SK-N-SH (cell line): Measurements from ENCODE around the gene GPS2. TPM values are rescaled to one million over a fixed set of nuclear protein-coding genes. Genes with fewer than 3 reads are reported as not detected.

Experiments used
- CTCF ChIA-PET: fragments of 300-600, 350-600 bp; formaldehyde crosslinking; extraction: SDS; loops from one replicate; lab custom pipeline; 2021; lab: Yijun Ruan, JAX
- POLR2A ChIA-PET: fragments of 350-600 bp; sonication (Branson Sonifier 250); formaldehyde crosslinking; extraction: SDS; loops from one replicate; lab custom pipeline; 2020; ENCODE audit warnings: antibody characterized with exemption, inconsistent platforms; lab: Yijun Ruan, JAX
- DNase-seq: peaks from one replicate; pipeline ENCODE4 v3.0.0; 2012
- H2AFZ ChIP-seq: fragments of 200-600 bp; sonication (generic); 2 replicates; pipeline ENCODE4 v1.8.1; 2016; ENCODE audit warnings: antibody characterized with exemption, mild to moderate bottlenecking, low read depth
- H3F3A ChIP-seq: fragments of 200-600 bp; sonication (generic); replicated peaks from 2 replicates; pipeline ENCODE3; 2016; ENCODE audit warnings: antibody characterized with exemption, mild to moderate bottlenecking; ENCODE audit not compliant: insufficient read depth
- H3K27ac ChIP-seq, 2 experiments: fragments of 200-500 bp in 1 of 2; fragments of 200-600 bp in 1 of 2; sonication (Bioruptor generic) in 1 of 2; sonication (generic), shearing (Covaris generic) in 1 of 2; 2 replicates each; pipeline versions ENCODE4 v1.5.1 to v1.6.1; 2014 to 2016; ENCODE audit warnings: low read depth in 2 of 2, inconsistent platforms in 1 of 2, low read length in 1 of 2, mild to moderate bottlenecking in 1 of 2, mixed read lengths in 1 of 2
- H3K27me3 ChIP-seq: fragments of 200-600 bp; sonication (generic), shearing (Covaris generic); 2 replicates; pipeline ENCODE4 v1.6.1; 2016; ENCODE audit warnings: mixed run types; ENCODE audit not compliant: insufficient read depth
- H3K36me3 ChIP-seq, 2 experiments: fragments of 200-500 bp in 1 of 2; fragments of 200-600 bp in 1 of 2; sonication (Bioruptor generic) in 1 of 2; sonication (generic) in 1 of 2; replicated peaks in 1 of 2; 2 replicates each; pipeline versions ENCODE3 to v1.5.1; 2014 to 2016; ENCODE audit warnings: low read length in 1 of 2, mild to moderate bottlenecking in 1 of 2; ENCODE audit not compliant: insufficient read depth in 2 of 2, control insufficient read depth in 1 of 2
- H3K4me1 ChIP-seq, 2 experiments: fragments of 200-500 bp in 1 of 2; fragments of 200-600 bp in 1 of 2; sonication (Bioruptor generic) in 1 of 2; sonication (generic), shearing (Covaris generic) in 1 of 2; 2 replicates each; pipeline versions ENCODE4 v1.5.1 to v1.6.1; 2014 to 2016; ENCODE audit warnings: low read depth in 1 of 2, low read length in 1 of 2, mixed run types in 1 of 2; ENCODE audit not compliant: insufficient read depth in 2 of 2, control insufficient read depth in 1 of 2
- H3K4me2 ChIP-seq: fragments of 200-600 bp; sonication (generic), shearing (Covaris generic); 2 replicates; pipeline ENCODE4 v1.6.1; 2017; ENCODE audit warnings: mixed run types
- H3K4me3 ChIP-seq, 2 experiments: fragments of 200-500 bp in 1 of 2; fragments of 200-600 bp in 1 of 2; sonication (Bioruptor generic) in 1 of 2; sonication (generic), shearing (Covaris generic) in 1 of 2; 2 replicates each; pipeline versions ENCODE4 v1.5.1 to v1.8.1; 2014 to 2016; ENCODE audit warnings: low read depth in 2 of 2, inconsistent platforms in 1 of 2, low read length in 1 of 2, mild to moderate bottlenecking in 1 of 2, mixed read lengths in 1 of 2, moderate library complexity in 1 of 2
- H3K79me2 ChIP-seq: fragments of 200-600 bp; sonication (generic); 2 replicates; pipeline ENCODE4 v1.8.1; 2017; ENCODE audit warnings: mild to moderate bottlenecking; ENCODE audit not compliant: insufficient read depth
- H3K9ac ChIP-seq: fragments of 200-600 bp; sonication (generic); 2 replicates; pipeline ENCODE4 v1.6.1; 2017; ENCODE audit warnings: mixed run types
- H3K9me2 ChIP-seq: fragments of 200-600 bp; sonication (generic); 2 replicates; pipeline ENCODE4 v1.6.1; 2017; ENCODE audit warnings: mixed run types
- H3K9me3 ChIP-seq: fragments of 200-600 bp; sonication (generic); 2 replicates; pipeline ENCODE4 v1.6.1; 2017; ENCODE audit warnings: mixed run types, mild to moderate bottlenecking, moderate library complexity
- H4K20me1 ChIP-seq: fragments of 200-600 bp; sonication (generic); 2 replicates; pipeline ENCODE4 v1.6.1; 2017; ENCODE audit warnings: mild to moderate bottlenecking, mixed run types; ENCODE audit not compliant: insufficient read depth
- CTCF ChIP-seq: fragments of 200-600 bp; sonication (generic); IDR thresholded peaks from 2 replicates; pipeline ENCODE4 v1.6.1; 2017; ENCODE audit warnings: antibody characterized with exemption, mild to moderate bottlenecking, moderate library complexity
- EP300 ChIP-seq, 2 experiments: IDR thresholded peaks; 2 replicates each; pipeline versions ENCODE4 v1.4.0 to v1.6.1; 2012; ENCODE audit warnings: borderline replicate concordance in 1 of 2, low read depth in 1 of 2, low read length in 1 of 2
- GABPA ChIP-seq: IDR thresholded peaks from 2 replicates; pipeline ENCODE4 v1.4.0; 2012; ENCODE audit warnings: low read depth, mild to moderate bottlenecking
- JUND ChIP-seq: IDR thresholded peaks from 2 replicates; pipeline ENCODE4 v1.4.0; 2012
- MEF2A ChIP-seq: IDR thresholded peaks from 2 replicates; pipeline ENCODE4 v1.4.0; 2012; ENCODE audit warnings: low read depth, borderline replicate concordance
- NFIC ChIP-seq: IDR thresholded peaks from 2 replicates; pipeline ENCODE4 v1.4.0; 2012; ENCODE audit warnings: borderline replicate concordance
- POLR2AphosphoS5 ChIP-seq: IDR thresholded peaks from 2 replicates; pipeline ENCODE4 v1.6.1; 2012; ENCODE audit warnings: low read depth, low read length
- RAD21 ChIP-seq: IDR thresholded peaks from 2 replicates; pipeline ENCODE4 v1.6.1; 2012; ENCODE audit warnings: mild to moderate bottlenecking, low read length
- RCOR1 ChIP-seq: fragments of 150-350 bp; IDR thresholded peaks from 2 replicates; pipeline ENCODE4 v1.6.1; 2017; ENCODE audit warnings: antibody characterized with exemption, low read length
- RFX5 ChIP-seq: IDR thresholded peaks from 2 replicates; pipeline ENCODE4 v1.6.1; 2012; ENCODE audit warnings: mild to moderate bottlenecking, improper control_type of control experiment, low read length
- SIN3A ChIP-seq: IDR thresholded peaks from 2 replicates; pipeline ENCODE4 v1.6.1; 2012; ENCODE audit warnings: low read depth, mild to moderate bottlenecking, low read length, moderate library complexity, borderline replicate concordance
- SMC3 ChIP-seq: IDR thresholded peaks from 2 replicates; pipeline ENCODE4 v1.6.1; 2012; ENCODE audit warnings: low read depth, low read length, improper control_type of control experiment
- TCF12 ChIP-seq: IDR thresholded peaks from 2 replicates; pipeline ENCODE4 v1.4.0; 2012
- TEAD4 ChIP-seq: IDR thresholded peaks from 2 replicates; pipeline ENCODE4 v1.4.0; 2012; ENCODE audit warnings: mild to moderate bottlenecking, borderline replicate concordance; ENCODE audit not compliant: insufficient read depth
- WGBS: methylation state at CpG from one replicate; pipeline ENCODE4 v1.1.6; 2017; ENCODE audit warnings: low lambda C conversion rate; 5-methylcytosine and 5-hydroxymethylcytosine counted together
- polyA plus RNA-seq, 3 experiments: library from polyadenylated mRNA; depleted of rRNA; stranded (reverse); fragments of >200 nt; gene quantifications; 2 replicates each; pipeline ENCODE4 v1.2.3, GENCODE V29; 2012
- TF ChIP-seq, protein P1 (sequence below): IDR thresholded peaks from 2 replicates; pipeline ENCODE4 v1.4.0; 2012; ENCODE audit warnings: low read depth, borderline replicate concordance
- TF ChIP-seq, protein P2 (sequence below): IDR thresholded peaks from 2 replicates; pipeline ENCODE4 v1.6.1; 2012; ENCODE audit warnings: mild to moderate bottlenecking, low read depth, low read length, moderate library complexity

The GPS2 gene
- polyA plus RNA-seq, 1 of the 3 experiments (the other 2 are of a cell fraction): 102 TPM

DNA sequence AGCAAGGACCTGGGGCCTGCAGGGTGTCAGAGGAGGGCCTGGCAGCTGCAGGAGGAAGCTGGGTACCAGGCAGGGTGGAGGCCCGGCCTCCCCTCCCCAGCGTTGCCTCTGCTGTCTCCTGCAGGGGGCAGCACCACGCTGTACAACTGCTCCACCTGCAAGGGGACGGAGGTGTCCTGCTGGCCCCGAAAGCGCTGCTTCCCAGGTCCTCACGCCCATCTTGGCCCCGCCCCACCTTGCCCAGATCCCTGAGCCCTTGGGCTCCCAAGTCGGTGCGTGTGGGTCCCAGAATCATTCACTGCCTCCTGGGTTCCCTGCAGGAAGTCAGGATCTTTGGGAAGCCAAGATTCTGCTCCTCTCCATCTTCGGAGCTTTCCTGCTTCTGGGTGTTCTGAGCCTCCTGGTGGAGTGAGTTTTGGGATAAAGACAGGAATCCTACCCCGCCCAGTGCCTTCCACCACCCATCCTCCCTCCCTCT lies 41.0 kb upstream of the GPS2 start:
- H3K27ac ChIP-seq: no peak overlapping the region; a peak in 1 of 4 replicates
- no peaks in the 10 kb centered on the region for H3K9me3 ChIP-seq
- no peaks in the 10 kb centered on the region for H3K36me3 ChIP-seq
- no peaks in the 10 kb centered on the region for H3K9me2 ChIP-seq
- H3K27me3 ChIP-seq: no peaks in the 10 kb centered on the region
- peak; percentile 91 for DNase-seq
- no peaks in the 10 kb centered on the region for H4K20me1 ChIP-seq
- TF ChIP-seq GABPA: no peak
- TF ChIP-seq SIN3A: 0 out of 2 replicates have a peak, but pooled peaks have one; percentile 46
- TF ChIP-seq CTCF: peak; percentile 82
- peak; percentile 86 for TF ChIP-seq RAD21
- no peak for TF ChIP-seq TCF12
- TF ChIP-seq RFX5: no peak
- TF ChIP-seq SMC3: peak; percentile 76
- TF ChIP-seq, protein P1, sequence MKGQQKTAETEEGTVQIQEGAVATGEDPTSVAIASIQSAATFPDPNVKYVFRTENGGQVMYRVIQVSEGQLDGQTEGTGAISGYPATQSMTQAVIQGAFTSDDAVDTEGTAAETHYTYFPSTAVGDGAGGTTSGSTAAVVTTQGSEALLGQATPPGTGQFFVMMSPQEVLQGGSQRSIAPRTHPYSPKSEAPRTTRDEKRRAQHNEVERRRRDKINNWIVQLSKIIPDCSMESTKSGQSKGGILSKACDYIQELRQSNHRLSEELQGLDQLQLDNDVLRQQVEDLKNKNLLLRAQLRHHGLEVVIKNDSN: no peak
- TF ChIP-seq, all 33 proteins: peak for 4
- H3K79me2 ChIP-seq: peaks cover 29% of the 10 kb centered on the region
- H3K4me2 ChIP-seq: no peak overlapping the region
- POLR2A ChIA-PET: interaction anchor here (0.7 to 0.9 kb wide), 3 partner anchors 81 to 205 kb away, joined by 3 read pairs; partner anchors contain the start of gene ZBTB4
- peaks cover 13 to 38% of the 10 kb centered on the region in 2 experiments; a peak in 2 of 4 replicates for H3K4me1 ChIP-seq
- CTCF ChIA-PET: interaction anchor here (0.6 to 5.2 kb wide), 56 partner anchors 8 to 331 kb away, joined by 3 to 52 read pairs (median 4); partner anchors contain the start of genes FGF11, NEURL4, NLGN2 and PLSCR3
- peaks cover 3% of the 10 kb centered on the region for H3F3A ChIP-seq
- H3K4me3 ChIP-seq: no peak overlapping the region; a peak in 1 of 4 replicates
- WGBS: 20% methylated on average over 6 of the region's 12 CpGs
- no peak overlapping the region for H3K9ac ChIP-seq
- H2AFZ ChIP-seq: no peak overlapping the region

- WGBS: 81% methylated on average over 8 of the region's 8 CpGs
- Histone ChIP-seq H3K9me3 (no peaks in the 10 kb centered on the region), H3K4me1 (peaks cover 13 to 43% of the 10 kb centered on the region in 2 experiments; a peak in 2 of 4 replicates), H4K20me1 (no peaks in the 10 kb centered on the region), H3F3A (peaks cover 5% of the 10 kb centered on the region), H2AFZ (no peak overlapping the region), H3K9me2 (no peaks in the 10 kb centered on the region), H3K9ac (no peak overlapping the region), H3K4me3 (no peak overlapping the region), H3K79me2 (peaks cover 35% of the 10 kb centered on the region), H3K36me3 (no peaks in the 10 kb centered on the region), H3K27ac (peak overlapping the region in 1 of 2 experiments; percentile 17; a peak in 1 of 4 replicates), H3K4me2 (no peak overlapping the region), H3K27me3 (no peaks in the 10 kb centered on the region)
- ChIA-PET CTCF (interaction anchor here (0.6 to 5.2 kb wide), 43 partner anchors 8 to 332 kb away, joined by 3 to 52 read pairs (median 6); partner anchors contain the start of genes FGF11, NEURL4, NLGN2 and PLSCR3), POLR2A (interaction anchor here (0.7 to 2.0 kb wide), 3 partner anchors 26 to 205 kb away, joined by 3 to 5 read pairs (median 3); partner anchors contain the start of gene ZBTB4)
- DNase-seq: no peak
- TF ChIP-seq MEF2A: no peak
- no peak for TF ChIP-seq EP300 (IDR thresholded peaks at IDR 0.05; ENCODE audit: borderline replicate concordance in 1 of 2, low read depth in 1 of 2, low read length in 1 of 2)
- TF ChIP-seq NFIC: no peak
- TF ChIP-seq RCOR1: no peak
- TF ChIP-seq POLR2AphosphoS5: no peak
- no peak for TF ChIP-seq SMC3
- TF ChIP-seq JUND: no peak
- no peak for TF ChIP-seq TEAD4
- TF ChIP-seq, protein P2, sequence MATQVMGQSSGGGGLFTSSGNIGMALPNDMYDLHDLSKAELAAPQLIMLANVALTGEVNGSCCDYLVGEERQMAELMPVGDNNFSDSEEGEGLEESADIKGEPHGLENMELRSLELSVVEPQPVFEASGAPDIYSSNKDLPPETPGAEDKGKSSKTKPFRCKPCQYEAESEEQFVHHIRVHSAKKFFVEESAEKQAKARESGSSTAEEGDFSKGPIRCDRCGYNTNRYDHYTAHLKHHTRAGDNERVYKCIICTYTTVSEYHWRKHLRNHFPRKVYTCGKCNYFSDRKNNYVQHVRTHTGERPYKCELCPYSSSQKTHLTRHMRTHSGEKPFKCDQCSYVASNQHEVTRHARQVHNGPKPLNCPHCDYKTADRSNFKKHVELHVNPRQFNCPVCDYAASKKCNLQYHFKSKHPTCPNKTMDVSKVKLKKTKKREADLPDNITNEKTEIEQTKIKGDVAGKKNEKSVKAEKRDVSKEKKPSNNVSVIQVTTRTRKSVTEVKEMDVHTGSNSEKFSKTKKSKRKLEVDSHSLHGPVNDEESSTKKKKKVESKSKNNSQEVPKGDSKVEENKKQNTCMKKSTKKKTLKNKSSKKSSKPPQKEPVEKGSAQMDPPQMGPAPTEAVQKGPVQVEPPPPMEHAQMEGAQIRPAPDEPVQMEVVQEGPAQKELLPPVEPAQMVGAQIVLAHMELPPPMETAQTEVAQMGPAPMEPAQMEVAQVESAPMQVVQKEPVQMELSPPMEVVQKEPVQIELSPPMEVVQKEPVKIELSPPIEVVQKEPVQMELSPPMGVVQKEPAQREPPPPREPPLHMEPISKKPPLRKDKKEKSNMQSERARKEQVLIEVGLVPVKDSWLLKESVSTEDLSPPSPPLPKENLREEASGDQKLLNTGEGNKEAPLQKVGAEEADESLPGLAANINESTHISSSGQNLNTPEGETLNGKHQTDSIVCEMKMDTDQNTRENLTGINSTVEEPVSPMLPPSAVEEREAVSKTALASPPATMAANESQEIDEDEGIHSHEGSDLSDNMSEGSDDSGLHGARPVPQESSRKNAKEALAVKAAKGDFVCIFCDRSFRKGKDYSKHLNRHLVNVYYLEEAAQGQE: no peak
These were observed 40.4 kb upstream of the GPS2 start for GRCh38 chr17:7355573-7355972.
